DND-41 (cell line): ENCODE data around the gene ORC4.

ENCODE experiments used
- ATAC-seq: fragments of 200-7000 bp; cut with Tn5 transposase; 3 replicates; pipeline ENCODE4 v1.9.1; 2021; ENCODE audit warnings: low read depth; ENCODE audit not compliant: insufficient read depth
- DNase-seq: peaks from one replicate; pipeline ENCODE4 v3.0.0-alpha.2; 2020
- H2AFZ ChIP-seq: 2 replicates; pipeline ENCODE4 v1.6.0; 2012; ENCODE audit warnings: low read depth, low read length
- H3K27ac ChIP-seq: 2 replicates; pipeline ENCODE4 v1.5.1; 2012; ENCODE audit warnings: low read length, inconsistent platforms
- H3K27me3 ChIP-seq: fragments of 200-600 bp; sonication (generic); 2 replicates; pipeline ENCODE4 v1.6.0; 2012; ENCODE audit warnings: low read length, mild to moderate bottlenecking, inconsistent platforms; ENCODE audit not compliant: insufficient read depth, poor library complexity
- H3K36me3 ChIP-seq: 2 replicates; pipeline ENCODE4 v1.5.1; 2012; ENCODE audit warnings: low read length, inconsistent platforms; ENCODE audit not compliant: insufficient read depth
- H3K4me1 ChIP-seq: 2 replicates; pipeline ENCODE4 v1.5.1; 2012; ENCODE audit warnings: mild to moderate bottlenecking, low read length; ENCODE audit not compliant: insufficient read depth
- H3K4me2 ChIP-seq: 2 replicates; pipeline ENCODE4 v1.6.0; 2012; ENCODE audit warnings: mild to moderate bottlenecking, moderate library complexity, low read length, inconsistent platforms; ENCODE audit not compliant: insufficient read depth
- H3K4me3 ChIP-seq, 2 experiments: fragments of 200-600 bp in 1 of 2; shearing (Covaris generic) in 1 of 2; 2 replicates each; pipeline ENCODE4 v1.5.1; 2012 to 2016; ENCODE audit warnings: inconsistent platforms in 2 of 2, low read length in 2 of 2, mild to moderate bottlenecking in 2 of 2, low read depth in 1 of 2, moderate library complexity in 1 of 2
- H3K79me2 ChIP-seq: 2 replicates; pipeline ENCODE4 v1.6.0; 2012; ENCODE audit warnings: low read length, inconsistent platforms; ENCODE audit not compliant: insufficient read depth
- H3K9ac ChIP-seq: 2 replicates; pipeline ENCODE4 v1.6.0; 2012; ENCODE audit warnings: low read depth, mild to moderate bottlenecking, inconsistent platforms, low read length, moderate library complexity
- H3K9me3 ChIP-seq: 2 replicates; pipeline ENCODE4 v1.5.1; 2012; ENCODE audit warnings: low read length, moderate library complexity, mild to moderate bottlenecking, inconsistent platforms; ENCODE audit not compliant: insufficient read depth, severe bottlenecking
- H4K20me1 ChIP-seq: 2 replicates; pipeline ENCODE4 v1.6.0; 2012; ENCODE audit warnings: low read length; ENCODE audit not compliant: insufficient read depth
- CTCF ChIP-seq: IDR thresholded peaks from 2 replicates; pipeline ENCODE4 v1.5.1; 2012; ENCODE audit warnings: borderline replicate concordance, low read length, moderate library complexity, mild to moderate bottlenecking; ENCODE audit not compliant: poor library complexity, severe bottlenecking; ENCODE audit errors: extremely low read depth
- EZH2 ChIP-seq: IDR thresholded peaks from 3 replicates; pipeline ENCODE4 v1.6.1; 2012; ENCODE audit warnings: borderline replicate concordance, low read depth, mild to moderate bottlenecking, moderate library complexity, low read length, inconsistent platforms; ENCODE audit not compliant: severe bottlenecking

Gene ORC4

GRCh38 chr2:147977679-147978078 is 42.9 kb downstream of the ORC4 start:
- no peak overlapping the region for H3K9ac ChIP-seq
- DNase-seq (no peak), ATAC-seq (no peak)
- H3K4me1 ChIP-seq = no peaks in the 10 kb centered on the region
- H3K9me3 ChIP-seq = no peaks in the 10 kb centered on the region
- H4K20me1 ChIP-seq = peaks cover 12% of the 10 kb centered on the region
- H3K4me2 ChIP-seq = no peak overlapping the region
- no peaks in the 10 kb centered on the region for H3K27me3 ChIP-seq
- no peak for TF ChIP-seq CTCF
- no peak for TF ChIP-seq EZH2
- no peak overlapping the region for H2AFZ ChIP-seq
- H3K4me3 ChIP-seq = no peak overlapping the region
- H3K79me2 ChIP-seq = peaks cover 51% of the 10 kb centered on the region
- no peaks in the 10 kb centered on the region for H3K36me3 ChIP-seq
- no peak overlapping the region for H3K27ac ChIP-seq

- no peaks in the 10 kb centered on the region for H3K4me1 ChIP-seq
- no peak for TF ChIP-seq EZH2
- TF ChIP-seq CTCF = no peak
These were observed 44.4 kb downstream of the ORC4 start for GRCh38 chr2:147976102-147976501.

GRCh38 chr2:147968571-147968970 is 52.0 kb downstream of the ORC4 start:
- Histone ChIP-seq H3K4me3 (no peak overlapping the region), H3K36me3 (peaks cover 17% of the 10 kb centered on the region; the same call in 1 of the 2 replicates), H3K9ac (no peak overlapping the region), H3K4me2 (no peak overlapping the region), H3K27me3 (no peaks in the 10 kb centered on the region), H3K9me3 (peaks cover 2% of the 10 kb centered on the region), H4K20me1 (no peaks in the 10 kb centered on the region), H2AFZ (no peak overlapping the region), H3K79me2 (peaks cover 1% of the 10 kb centered on the region; the same call in 1 of the 2 replicates), H3K4me1 (no peaks in the 10 kb centered on the region), H3K27ac (no peak overlapping the region)
- ATAC-seq (no peak), DNase-seq (no peak)
- TF ChIP-seq CTCF = no peak
- no peak for TF ChIP-seq EZH2

More at GRCh38 chr2:147976102-147976501, 44.4 kb downstream of the ORC4 start:
- Histone ChIP-seq H3K9me3 (no peaks in the 10 kb centered on the region), H4K20me1 (peaks cover 10% of the 10 kb centered on the region), H3K27me3 (no peaks in the 10 kb centered on the region), H3K79me2 (peaks cover 49% of the 10 kb centered on the region), H3K9ac (no peak overlapping the region), H3K27ac (no peak overlapping the region), H3K4me3 (no peak overlapping the region), H3K4me2 (no peak overlapping the region), H3K36me3 (no peaks in the 10 kb centered on the region), H2AFZ (no peak overlapping the region)
- no peak for ATAC-seq
- no peak for DNase-seq

GRCh38 chr2:147952118-147952517 is 68.4 kb downstream of the ORC4 start:
- no peak overlapping the region for H3K4me3 ChIP-seq
- no peaks in the 10 kb centered on the region for H3K9me3 ChIP-seq
- no peaks in the 10 kb centered on the region for H3K4me1 ChIP-seq
- no peak overlapping the region for H3K4me2 ChIP-seq
- TF ChIP-seq EZH2 (no peak), CTCF (no peak)
- no peaks in the 10 kb centered on the region for H3K27me3 ChIP-seq
- H3K79me2 ChIP-seq = no peaks in the 10 kb centered on the region
- ATAC-seq (no peak), DNase-seq (no peak)
- no peak overlapping the region for H3K27ac ChIP-seq
- no peak overlapping the region for H2AFZ ChIP-seq
- no peak overlapping the region for H3K9ac ChIP-seq
- H4K20me1 ChIP-seq = no peaks in the 10 kb centered on the region
- peaks cover 12% of the 10 kb centered on the region for H3K36me3 ChIP-seq
